GM12878 (cell line): ENCODE results near the gene USP10. TPM values are rescaled to one million over a fixed set of nuclear protein-coding genes. Genes with fewer than 3 reads are reported as not detected.
"Not testable (repeated sequence)": the region's sequence is repeated elsewhere in the genome, so short reads cannot be mapped to it uniquely, and the experiment has no call there.

ENCODE experiments used
- ATAC-seq: fragments of 200-7000 bp; cut with Tn5 transposase; 3 replicates; pipeline ENCODE4 v1.9.1; 2020; ENCODE audit warnings: mild to moderate bottlenecking, moderate library complexity
- BruUV-seq: library from RNA; stranded (reverse); fragments of 400-500 nt; replicated peaks from 2 replicates; lab custom pipeline; 2021; lab: Mats Ljungman, UMichigan
- CTCF ChIA-PET: fragments of 300-600 bp; sonication (Branson Sonifier 250); formaldehyde crosslinking; extraction: SDS; loops from one replicate; lab custom pipeline; 2021; ENCODE audit warnings: inconsistent platforms; lab: Yijun Ruan, JAX
- POLR2A ChIA-PET: fragments of 350-600 bp; formaldehyde crosslinking; extraction: SDS; loops from one replicate; lab custom pipeline; 2021; ENCODE audit warnings: inconsistent platforms; lab: Charles Lee
- RAD21 ChIA-PET: fragments of 300-600 bp; sonication (Branson Sonifier 250); formaldehyde crosslinking; loops from one replicate; lab custom pipeline; 2023; ENCODE audit warnings: antibody characterized with exemption; ENCODE audit not compliant: unreplicated experiment; lab: Charles Lee
- SMC1A ChIA-PET: fragments of 300-600 bp; sonication (Branson Sonifier 250); formaldehyde crosslinking; loops from one replicate; lab custom pipeline; 2023; ENCODE audit not compliant: unreplicated experiment, uncharacterized antibody; lab: Charles Lee
- DNase-seq: peaks from one replicate; pipeline ENCODE4 v3.0.0-alpha.2; 2011; ENCODE audit warnings: low read depth, low spot score
- FAIRE-seq: peaks from 3 replicates; lab custom pipeline; 2011; peaks lifted over from hg19 to GRCh38; lab: Jason Lieb, UNC
- H2AFZ ChIP-seq: 2 replicates; pipeline ENCODE4 v1.6.0; 2011; ENCODE audit warnings: low read depth, low read length, control low read depth; ENCODE audit not compliant: control insufficient read depth
- H3K27ac ChIP-seq: 2 replicates; pipeline ENCODE4 v1.5.1; 2011; ENCODE audit warnings: control low read depth; ENCODE audit not compliant: control insufficient read depth, insufficient read depth
- H3K27me3 ChIP-seq, 2 experiments: replicated peaks in 1 of 2; 2 replicates each; pipeline versions ENCODE4 v1.6.0 to v1.6.1; 2011; ENCODE audit warnings: low read length in 1 of 2; ENCODE audit not compliant: control insufficient read depth in 2 of 2, insufficient read depth in 2 of 2
- H3K36me3 ChIP-seq, 2 experiments: 2 replicates each; pipeline ENCODE4 v1.5.1; 2011; ENCODE audit warnings: low read length in 1 of 2; ENCODE audit not compliant: control insufficient read depth in 2 of 2, insufficient read depth in 2 of 2
- H3K4me1 ChIP-seq: 2 replicates; pipeline ENCODE4 v1.6.1; 2011; ENCODE audit warnings: mild to moderate bottlenecking, low read length, moderate library complexity, mixed read lengths; ENCODE audit not compliant: control insufficient read depth, insufficient read depth
- H3K4me2 ChIP-seq: 2 replicates; pipeline ENCODE4 v1.6.0; 2011; ENCODE audit warnings: control low read depth; ENCODE audit not compliant: control insufficient read depth, insufficient read depth
- H3K4me3 ChIP-seq: fragments of 200-600 bp; sonication (generic); 2 replicates; pipeline ENCODE4 v1.5.1; 2016
- H3K79me2 ChIP-seq: 2 replicates; pipeline ENCODE4 v1.6.0; 2011; ENCODE audit warnings: low read length; ENCODE audit not compliant: control insufficient read depth, insufficient read depth
- H3K9ac ChIP-seq: 2 replicates; pipeline ENCODE4 v1.8.0; 2011; ENCODE audit warnings: low read length, control low read depth, mixed read lengths; ENCODE audit not compliant: control insufficient read depth, insufficient read depth
- H3K9me3 ChIP-seq: replicated peaks from 3 replicates; pipeline ENCODE4 v1.5.1; 2011; ENCODE audit warnings: mild to moderate bottlenecking, low read length; ENCODE audit not compliant: control insufficient read depth, insufficient read depth
- H4K20me1 ChIP-seq: 2 replicates; pipeline ENCODE4 v1.6.0; 2011; ENCODE audit not compliant: control insufficient read depth, insufficient read depth
- BACH1 ChIP-seq: fragments of 450-650 bp; IDR thresholded peaks from 2 replicates; pipeline ENCODE4 v1.6.1; 2017; ENCODE audit warnings: mild to moderate bottlenecking, borderline replicate concordance
- E4F1 ChIP-seq: fragments of 450-650 bp; IDR thresholded peaks from 2 replicates; pipeline ENCODE4 v1.6.1; 2018; ENCODE audit warnings: borderline replicate concordance, mild to moderate bottlenecking; ENCODE audit not compliant: partially characterized antibody
- ELK1 ChIP-seq: IDR thresholded peaks from 2 replicates; pipeline ENCODE4 v1.6.1; 2012; ENCODE audit warnings: low read depth, low read length, improper control_type of control experiment
- FOS ChIP-seq: IDR thresholded peaks from 3 replicates; pipeline ENCODE4 v1.6.1; 2011; ENCODE audit warnings: borderline replicate concordance; ENCODE audit not compliant: insufficient read length; ENCODE audit errors: extremely low read depth
- NKRF ChIP-seq: fragments of 450-650 bp; conservative IDR thresholded peaks from 2 replicates; pipeline ENCODE4 v1.6.1; 2017; ENCODE audit warnings: mild to moderate bottlenecking, moderate library complexity
- SREBF1 ChIP-seq: IDR thresholded peaks from 2 replicates; pipeline ENCODE4 v1.6.1; 2012; ENCODE audit warnings: mild to moderate bottlenecking, low read length
- TARDBP ChIP-seq: IDR thresholded peaks from 2 replicates; pipeline ENCODE4 v1.6.1; 2016; ENCODE audit warnings: borderline replicate concordance
- WGBS: methylation state at CpG from one replicate; pipeline ENCODE4 v1.1.6; 2016; ENCODE audit warnings: low lambda C conversion rate; ENCODE audit not compliant: insufficient replicate concordance, insufficient coverage; ENCODE audit errors: missing lambda C conversion rate; 5-methylcytosine and 5-hydroxymethylcytosine counted together
- in situ Hi-C: fragments of 300-500 bp; cut with MboI; formaldehyde crosslinking; loops from 9 replicates; pipeline ENCODE4 v1.14.3; 2018; ENCODE audit warnings: mixed read lengths
- intact Hi-C: fragments of 100-400 bp; cut with micrococcal nuclease; formaldehyde crosslinking; loops from one replicate; pipeline ENCODE4 v1.14.2; 2022; ENCODE audit not compliant: unreplicated experiment
- polyA plus RNA-seq, 11 experiments: library from polyadenylated mRNA; depleted of rRNA in 4 of 11; unstranded in 6 of 11; stranded (reverse) in 5 of 11; fragments of >200 nt; fragmentation: Nextera tagmentation in 4 of 11; fragmentation: Illumina TruSeq in 1 of 11; extraction: Ambion mirVana in 4 of 11; extraction: Trizol in 1 of 11; gene quantifications; 1 replicate in 1 of 11; 2 replicates in 10 of 11; pipeline versions ENCODE4 v1.2.1 to v1.2.3, GENCODE V29; 2011 to 2016; ENCODE audit warnings: inconsistent platforms in 2 of 11, missing spikeins in 2 of 11, low read depth in 1 of 11
- total RNA-seq, 4 experiments: library from RNA; depleted of rRNA in 3 of 4; stranded (reverse); fragments of >200 nt in 3 of 4; fragmentation: Illumina TruSeq in 1 of 4; extraction: Trizol in 1 of 4; gene quantifications; 2 replicates each; pipeline versions ENCODE4 v1.2.1 to v1.2.3, GENCODE V29; 2013 to 2021

USP10 gene
- total and polyA plus RNA-seq, 10 of the 15 experiments (the other 5 are each of a cell fraction or from before 2014, with no cell fraction given) = 46.1 to 160 (median 105) TPM

- TF ChIP-seq ELK1 = no peak
- TF ChIP-seq TARDBP = no peak
Measured at GRCh38 chr16:84692451-84693214, 7.2 kb upstream of the USP10 start (continued).

GRCh38 chr16:84693869-84694268 is 5.9 kb upstream of the USP10 start:
- BruUV-seq, H3K36me3 ChIP-seq, H4K20me1 ChIP-seq, FAIRE-seq, H3K9me3 ChIP-seq, H3K9ac ChIP-seq, H3K27ac ChIP-seq, ATAC-seq, DNase-seq, H3K4me2 ChIP-seq, H3K4me1 ChIP-seq, POLR2A ChIA-PET, H2AFZ ChIP-seq, in situ Hi-C loops, intact Hi-C loops, SMC1A ChIA-PET, H3K4me3 ChIP-seq, H3K27me3 ChIP-seq, H3K79me2 ChIP-seq: not testable (repeated sequence)
- WGBS = 60% methylated on average over 7 of the region's 10 CpGs
- ChIA-PET RAD21 (interaction anchor here (1.0 kb wide), 1 partner anchor 26 kb away, joined by 5 read pairs; no protein-coding TSS in a partner anchor), CTCF (interaction anchor here (1.6 to 3.1 kb wide), 3 partner anchors 22 to 71 kb away, joined by 4 to 19 read pairs (median 10); no protein-coding TSS in a partner anchor)

GRCh38 chr16:84694980-84695379 is 4.8 kb upstream of the USP10 start:
- SMC1A ChIA-PET = no interaction called here
- no peaks in the 10 kb centered on the region for H4K20me1 ChIP-seq
- RAD21 ChIA-PET = no interaction called here
- H3K4me3 ChIP-seq = no peak overlapping the region
- no peak overlapping the region for H3K27ac ChIP-seq
- no peak for ATAC-seq
- peaks cover 5% of the 10 kb centered on the region for H3K79me2 ChIP-seq
- BruUV-seq = no TSS peak
- no peaks in the 10 kb centered on the region; the same call in 2 of the 3 replicates for H3K9me3 ChIP-seq
- no peak for DNase-seq
- H3K27me3 ChIP-seq = no peaks in the 10 kb centered on the region
- CTCF ChIA-PET = interaction anchor here (1.5 to 3.1 kb wide), 5 partner anchors 23 to 59 kb away, joined by 5 to 19 read pairs (median 5); no protein-coding TSS in a partner anchor
- intact Hi-C loops (no loop called here), in situ Hi-C loops (no loop called here)
- H2AFZ ChIP-seq = no peak overlapping the region
- H3K4me1 ChIP-seq = no peaks in the 10 kb centered on the region
- no peak overlapping the region for H3K9ac ChIP-seq
- no peak overlapping the region for H3K4me2 ChIP-seq
- POLR2A ChIA-PET = no interaction called here
- no peaks in the 10 kb centered on the region for H3K36me3 ChIP-seq
- 79% methylated on average over 2 of the region's 2 CpGs for WGBS
- FAIRE-seq = no peak
- TF ChIP-seq E4F1 (no peak), NKRF (no peak), SREBF1 (no peak), BACH1 (no peak), FOS (no peak)
